Activated CD8-positive, alpha-beta memory T cell treated with anti-CD3 and anti-CD28 coated beads, Interleukin-2, amount 50 U/mL, for 24 hours (primary cell): ENCODE results near the gene SF3A2.
"Not testable (repeated sequence)": the region's sequence is repeated elsewhere in the genome, so short reads cannot be mapped to it uniquely, and the experiment has no call there.

ENCODE experiments used
- DNase-seq: peaks from one replicate; pipeline ENCODE4 v3.0.0-alpha.2; 2020; ENCODE audit errors: extremely low read depth

Gene SF3A2

GRCh38 chr19:2274931-2275535 lies 38.4 kb downstream of the SF3A2 start:
- no peak for DNase-seq

DNA sequence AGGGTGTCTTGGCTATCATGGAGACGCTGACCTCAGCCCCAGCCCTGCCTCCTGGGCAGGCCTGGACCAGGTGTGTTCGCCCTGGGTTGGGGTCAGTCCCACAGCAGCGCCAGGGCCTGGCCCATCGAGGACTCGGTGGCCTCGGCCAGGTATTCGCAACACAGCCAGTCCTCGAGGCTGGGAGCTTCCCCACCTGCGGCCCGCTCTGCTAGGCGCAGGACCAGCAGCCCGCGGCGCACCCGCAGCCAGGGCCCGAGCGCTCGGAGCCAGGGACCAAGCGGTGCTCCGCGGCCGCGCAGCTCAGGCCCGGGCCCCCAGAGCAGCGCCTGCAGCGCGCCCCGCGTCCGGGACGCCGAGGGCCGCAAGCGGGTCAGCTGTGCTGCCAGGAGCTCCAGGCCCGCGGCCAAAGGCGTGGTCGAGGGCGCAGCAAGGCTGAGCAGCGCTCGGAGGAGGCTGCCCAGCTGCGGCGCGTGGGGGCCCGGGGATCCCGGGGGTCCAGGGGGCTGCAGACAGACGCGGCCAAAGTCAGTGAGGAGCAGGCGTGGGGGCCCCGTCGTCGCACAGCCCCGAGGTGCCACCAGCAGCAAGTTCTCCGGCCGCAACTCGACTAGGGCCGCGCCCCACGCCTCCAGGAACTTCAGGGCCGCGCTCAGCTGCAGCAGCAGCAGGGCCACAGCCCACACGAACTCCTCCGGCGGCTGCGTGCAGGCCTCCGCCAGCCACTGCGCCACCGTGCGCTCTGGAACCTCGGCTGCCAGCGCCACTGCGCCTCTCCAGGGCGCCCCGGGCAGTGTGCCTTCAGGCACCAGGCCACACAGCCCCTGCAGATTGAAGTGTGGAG lies 39.2 kb downstream of the SF3A2 start:
- DNase-seq, result no peak

DNA sequence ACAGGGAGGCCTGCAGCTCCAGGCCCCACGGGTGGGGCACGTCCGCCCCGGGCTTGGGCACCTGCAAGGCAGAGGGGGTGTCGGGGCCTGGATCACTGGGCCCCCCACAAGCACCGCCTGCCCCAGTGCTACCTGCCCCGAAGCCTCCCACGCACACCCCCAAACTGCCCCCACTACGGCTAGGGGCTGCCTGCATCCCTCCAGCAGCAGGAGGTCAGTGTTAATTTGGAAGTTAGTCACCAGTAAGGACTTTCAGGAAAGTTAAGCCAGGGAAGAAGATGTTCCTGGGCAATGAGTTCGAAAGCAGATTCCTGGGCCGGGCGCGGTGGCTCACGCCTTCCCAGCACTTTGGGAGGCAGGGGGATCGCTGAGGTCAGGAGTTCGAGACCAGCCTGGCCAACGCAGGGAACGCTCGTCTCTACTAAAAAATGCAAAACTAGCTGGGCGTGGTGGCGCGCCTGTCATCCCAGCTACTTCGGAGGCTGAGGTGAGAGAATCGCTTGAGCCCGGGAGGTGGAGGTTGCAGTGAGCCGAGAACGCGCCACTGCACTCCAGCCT lies 39.9 kb downstream of the SF3A2 start:
- DNase-seq, result no peak

GRCh38 chr19:2277138-2277537 lies 40.5 kb downstream of the SF3A2 start:
- DNase-seq, result no peak

DNA sequence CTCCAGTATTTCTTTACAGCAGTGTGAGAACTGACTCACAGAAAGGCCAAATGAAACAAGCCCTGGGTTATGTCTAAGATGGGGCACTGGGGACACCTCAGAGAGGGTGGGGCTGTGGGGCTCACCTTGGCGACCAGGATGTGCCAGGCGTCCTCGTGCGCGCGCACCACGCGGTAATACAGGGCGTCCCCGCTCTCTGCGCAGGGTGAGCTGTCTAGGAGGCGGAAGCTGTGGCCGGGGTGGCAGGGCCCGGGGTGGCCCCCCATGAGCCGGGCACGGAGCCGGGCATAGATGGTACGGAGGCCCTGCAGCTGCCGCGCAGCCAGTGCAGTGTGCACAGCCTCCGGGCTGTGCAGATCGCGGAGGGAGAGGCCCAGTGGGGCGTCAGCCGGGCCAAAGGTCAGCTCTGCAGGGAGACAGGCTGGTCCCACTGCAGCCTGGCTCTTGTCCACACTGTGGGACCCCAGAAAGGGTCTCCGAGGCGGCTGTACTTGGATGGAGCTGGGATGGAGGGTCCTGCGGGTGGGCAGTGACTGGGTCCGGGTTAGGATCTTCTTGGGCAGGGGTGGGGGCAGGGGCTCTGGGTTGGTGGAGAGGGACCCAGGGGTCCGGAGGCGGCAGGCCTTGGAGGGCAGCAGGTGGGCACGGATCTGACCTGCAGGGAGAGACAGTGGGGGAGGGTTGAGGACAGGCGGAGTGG lies 42.0 kb downstream of the SF3A2 start:
- DNase-seq, result no peak

GRCh38 chr19:2280633-2281264 lies 44.1 kb downstream of the SF3A2 start:
- no peak for DNase-seq

- not testable (repeated sequence) for DNase-seq
These were observed 44.8 kb downstream of the SF3A2 start for GRCh38 chr19:2281265-2282061.

DNA sequence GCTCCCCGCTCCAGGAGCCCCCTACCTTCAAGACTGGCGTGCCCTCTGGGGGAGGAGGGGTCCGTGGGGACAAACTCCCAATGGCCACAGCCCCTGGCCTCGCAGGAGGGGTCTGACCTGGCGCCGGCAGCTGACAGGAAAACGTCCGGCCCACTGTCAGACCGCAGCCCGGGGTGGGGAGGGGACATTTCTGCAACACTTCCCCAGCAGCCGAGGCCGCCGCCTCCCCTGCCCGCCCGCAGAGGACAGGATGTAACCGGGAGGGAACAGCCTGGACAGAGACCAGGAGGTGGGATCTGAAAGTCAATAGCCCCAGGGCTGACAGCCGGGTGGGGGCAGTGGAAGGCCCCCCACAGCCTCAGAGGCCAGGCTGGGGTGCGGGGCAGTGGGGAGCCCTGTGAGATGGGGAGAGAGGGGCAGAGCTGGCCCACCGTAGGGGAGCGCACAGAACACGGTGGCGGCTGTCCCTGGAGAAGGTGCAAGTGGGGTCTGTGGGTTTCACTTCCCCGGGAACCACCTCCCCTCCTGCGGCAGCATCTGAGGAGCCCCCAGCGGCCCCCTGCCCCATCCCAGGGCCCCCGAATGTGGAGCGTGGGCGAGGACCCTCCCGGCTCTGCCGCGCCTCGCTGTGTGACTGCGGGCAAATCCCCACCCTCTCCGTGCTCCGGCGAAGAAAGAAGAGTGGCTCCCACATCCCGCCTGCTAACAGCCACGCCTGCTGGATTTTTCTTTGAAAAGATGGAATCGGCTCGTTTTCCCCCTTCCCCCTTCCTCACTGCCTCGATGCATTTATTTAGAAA lies 45.6 kb downstream of the SF3A2 start, which contains the start of gene PEAK3:
TSS of gene PEAK3 (minus strand) at position 114 of the 800 bp plus-strand sequence. CDS start 1,244 bp downstream, outside the sequence.
- no peak for DNase-seq

DNA sequence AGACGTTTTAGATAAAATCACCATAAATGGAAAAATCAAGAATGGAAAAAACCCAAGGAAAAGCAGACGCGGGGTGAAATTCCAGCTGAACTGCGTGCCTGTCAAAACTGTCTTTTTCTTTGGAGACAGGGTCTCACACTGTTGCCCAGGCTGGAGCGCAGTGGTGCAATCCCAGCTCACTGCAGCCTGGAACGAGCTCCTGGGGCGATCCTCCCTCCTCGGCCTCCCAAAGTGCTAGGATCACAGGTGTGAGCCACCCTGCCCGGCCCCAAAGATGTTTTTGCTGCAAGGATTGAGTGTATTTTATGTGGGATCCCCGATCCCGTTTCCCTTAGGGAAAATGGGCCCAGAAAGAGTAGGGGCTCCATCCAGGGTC lies 46.2 kb downstream of the SF3A2 start:
- DNase-seq, result no peak

DNA sequence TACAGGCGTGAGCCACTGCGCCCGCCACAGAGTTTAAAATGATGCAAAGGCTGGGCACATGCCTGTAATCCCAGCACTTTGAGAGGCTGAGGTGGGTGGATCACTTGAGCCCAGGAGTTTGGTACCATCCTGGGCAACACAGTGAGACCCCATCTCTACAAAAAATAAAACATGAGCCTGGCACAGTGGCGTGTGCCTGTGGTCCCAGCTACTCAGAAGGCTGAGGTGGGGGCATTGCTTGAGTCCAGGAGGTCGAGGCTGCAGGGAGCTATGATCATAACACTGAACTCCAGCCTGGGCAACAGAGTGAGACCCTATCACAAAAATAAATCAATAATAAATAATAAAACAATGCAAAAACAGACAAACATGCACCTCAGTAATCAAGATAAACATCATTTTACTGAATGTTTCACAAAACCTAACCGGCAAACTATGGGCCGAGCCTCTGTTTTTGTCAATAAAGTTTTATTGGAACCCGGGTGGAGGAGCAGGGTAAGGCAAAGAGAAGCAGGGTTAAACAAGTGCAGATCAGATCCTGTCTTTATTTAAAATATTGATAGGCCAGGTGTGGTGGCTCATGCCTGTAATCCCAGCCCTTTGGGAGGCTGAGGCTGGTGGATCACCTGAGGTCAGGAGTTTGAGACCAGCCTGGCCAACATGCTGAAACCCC lies 47.3 kb downstream of the SF3A2 start:
- no peak for DNase-seq

DNA sequence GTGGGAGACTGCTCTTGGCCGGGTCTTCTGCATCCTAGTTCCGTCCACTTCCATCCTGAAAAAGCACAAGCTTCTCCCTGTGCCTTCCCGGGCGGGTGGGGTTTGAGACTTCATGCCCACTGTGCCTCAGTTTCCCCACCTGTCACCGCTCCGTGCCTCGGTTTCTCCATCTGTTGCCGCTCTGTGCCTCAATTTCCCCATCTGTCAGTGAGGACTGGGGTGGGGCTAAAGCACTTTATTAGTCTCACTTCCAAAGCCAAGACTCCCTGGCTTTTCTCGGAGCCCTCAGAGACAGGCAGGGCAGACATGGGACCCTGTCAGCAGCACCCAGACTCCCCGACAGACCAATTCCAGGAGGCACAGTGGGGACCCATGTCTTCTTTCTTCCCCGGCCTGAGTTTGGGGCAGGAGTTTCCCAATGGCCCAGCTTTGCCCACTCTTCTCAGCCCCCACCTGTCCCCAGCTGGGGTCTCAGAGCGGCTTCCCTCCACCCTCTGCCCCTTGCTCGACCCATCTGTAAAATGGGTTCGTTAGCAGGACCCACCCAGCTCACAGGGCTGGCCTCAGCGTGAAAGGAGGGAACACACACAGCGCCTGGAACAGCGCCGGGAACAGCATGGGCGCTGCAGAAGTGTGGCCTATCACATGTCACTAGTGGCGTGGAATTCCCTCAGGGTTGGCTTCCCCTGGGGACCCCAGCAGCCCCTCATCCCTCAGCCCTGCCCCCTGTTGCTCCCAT lies 49.9 kb downstream of the SF3A2 start:
- no peak for DNase-seq

GRCh38 chr19:2287585-2288337 lies 51.1 kb downstream of the SF3A2 start:
- DNase-seq, result no peak

DNA sequence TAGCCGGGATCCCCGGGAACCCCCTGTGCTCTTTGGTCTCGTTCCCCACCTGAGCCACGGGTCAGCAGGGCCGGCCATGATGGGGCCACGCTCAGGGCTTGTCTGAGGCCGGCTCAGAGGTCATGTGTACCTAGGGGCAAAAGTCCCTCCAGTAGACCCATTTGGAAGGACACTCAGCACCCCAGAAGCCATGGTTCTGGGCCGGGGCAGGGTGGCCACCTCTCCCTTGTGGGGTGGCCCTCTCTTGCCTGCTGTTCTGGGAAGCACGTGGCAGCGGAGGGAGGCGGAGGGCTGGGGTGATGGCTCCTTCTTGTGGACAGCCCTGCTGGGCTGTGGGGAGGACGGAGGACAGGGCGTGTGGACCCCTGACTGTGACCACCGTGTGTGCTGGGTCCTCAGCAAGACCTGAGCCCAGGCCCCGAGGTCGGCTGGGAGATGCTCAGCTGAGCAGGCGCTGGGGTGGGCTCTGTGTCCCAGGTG lies 51.8 kb downstream of the SF3A2 start:
- DNase-seq, result no peak

DNA sequence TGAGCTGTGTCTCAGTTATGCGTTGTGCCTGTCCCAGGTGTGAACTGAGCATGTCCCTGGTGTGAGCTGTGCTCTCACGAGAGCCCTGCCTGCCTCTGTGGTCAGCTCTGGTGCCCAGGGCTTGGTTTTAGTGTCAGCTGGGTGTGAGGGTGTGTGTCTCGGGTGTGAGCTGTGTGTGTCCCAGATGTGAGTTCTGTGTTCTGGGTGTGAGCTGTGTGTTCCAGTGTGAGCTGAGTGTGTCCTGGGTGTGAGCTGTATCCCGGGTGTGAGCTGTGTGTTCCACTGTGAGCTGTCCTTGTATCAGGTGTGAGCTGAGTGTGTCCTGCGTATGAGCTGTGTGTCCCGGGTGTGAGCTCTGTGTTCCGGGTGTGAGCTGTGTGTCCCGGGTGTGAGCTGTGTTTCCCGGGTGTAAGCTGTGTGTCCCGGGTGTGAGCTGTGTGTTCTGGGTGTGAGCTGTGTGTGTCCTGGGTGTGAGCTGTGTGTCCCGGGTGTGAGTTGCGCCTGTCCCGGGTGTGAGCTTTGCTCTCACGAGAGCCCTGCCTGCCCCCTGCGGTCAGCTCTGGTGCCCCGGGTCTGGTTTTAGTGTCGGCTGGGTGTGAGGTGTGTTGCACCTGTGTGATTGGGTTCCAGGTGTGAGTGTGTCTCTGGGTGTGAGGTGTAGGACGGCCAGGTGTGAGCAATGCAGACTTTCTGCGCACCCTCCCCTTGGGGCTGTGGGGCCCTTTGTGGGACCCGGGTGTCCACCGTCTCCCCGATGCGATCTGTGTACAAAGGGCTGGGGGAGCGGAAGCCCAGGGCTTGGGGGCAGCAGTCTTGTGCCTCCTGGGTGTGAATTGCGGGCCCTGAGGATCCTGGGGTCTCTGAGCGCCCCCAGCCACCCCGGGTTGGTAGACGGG lies 52.4 kb downstream of the SF3A2 start:
- no peak for DNase-seq

DNA sequence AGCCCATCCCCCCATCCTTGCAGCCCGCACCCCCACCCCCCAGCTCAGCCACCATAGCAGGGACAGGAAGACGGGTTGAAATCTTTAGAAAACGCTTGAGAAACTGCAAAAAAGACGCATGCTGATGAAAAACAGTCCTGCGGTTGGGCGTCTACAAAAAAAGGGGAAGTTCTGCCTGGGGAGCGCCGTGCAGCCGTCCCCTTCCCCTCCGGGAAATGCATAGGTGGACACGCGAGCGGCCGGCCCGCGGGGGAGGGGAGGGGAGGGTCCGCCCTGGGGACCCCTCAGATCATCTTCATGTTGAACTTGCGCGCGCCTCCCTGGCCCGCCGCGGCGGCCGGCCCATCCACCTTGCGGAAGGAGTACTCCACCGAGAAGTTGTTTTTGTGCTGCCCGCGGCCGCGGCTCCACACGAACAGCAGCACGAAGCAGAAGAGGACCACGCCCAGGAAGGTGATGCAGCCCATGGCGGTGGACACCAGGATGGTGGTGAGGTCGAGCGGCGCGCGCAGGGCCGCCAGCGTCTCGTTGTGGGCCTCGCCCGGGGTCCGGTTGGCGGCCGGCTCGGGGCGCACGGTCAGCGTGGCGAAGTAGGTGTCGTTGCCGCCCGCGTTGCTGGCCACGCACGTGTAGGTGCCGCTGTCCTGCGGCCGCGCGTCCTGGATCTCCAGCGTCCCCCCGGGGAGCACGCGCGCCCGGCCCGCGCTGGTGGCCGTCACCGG lies 53.3 kb downstream of the SF3A2 start:
- no peak for DNase-seq

DNA sequence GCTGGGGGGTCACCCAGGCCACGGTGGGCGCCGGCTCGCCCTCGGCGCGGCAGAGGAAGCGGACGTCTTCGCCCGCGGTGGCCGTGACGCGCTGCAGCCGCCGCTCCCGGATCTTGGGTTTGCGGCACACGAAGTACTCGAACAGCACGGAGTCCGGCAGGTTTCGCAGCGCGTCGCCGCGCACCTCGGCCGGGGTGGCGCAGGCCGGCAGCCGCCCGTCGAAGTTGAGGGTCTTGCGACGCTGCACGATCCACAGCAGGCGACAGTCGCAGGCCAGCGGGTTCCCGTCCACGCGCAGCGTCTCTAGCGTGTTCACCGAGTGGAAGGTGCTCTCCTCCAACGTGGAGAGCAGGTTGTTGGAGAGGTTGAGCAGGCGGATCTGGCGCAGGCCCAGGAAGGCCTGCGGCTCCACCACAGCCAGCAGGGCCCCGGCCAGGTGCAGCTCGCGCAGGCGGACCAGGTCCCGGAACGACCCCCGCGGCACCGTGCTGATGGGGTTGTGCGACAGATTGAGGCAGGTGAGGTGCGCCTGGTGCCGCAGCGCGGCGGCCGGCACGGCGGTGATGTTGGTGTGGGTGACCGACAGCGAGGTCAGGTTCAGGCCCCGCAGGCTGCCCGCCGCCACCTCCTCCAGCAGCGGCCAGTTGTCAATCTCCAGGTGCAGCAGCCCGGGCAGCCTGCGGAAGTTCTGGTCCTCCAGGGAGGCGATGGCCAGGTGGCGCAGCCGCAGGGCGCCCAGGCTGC lies 54.0 kb downstream of the SF3A2 start:
- no peak for DNase-seq
